Measurements from ENCODE around the gene DLGAP3. TPM values are rescaled to one million over a fixed set of nuclear protein-coding genes. Genes with fewer than 3 reads are reported as not detected.

DLGAP3 gene
- total RNA-seq, 1 experiment from 2014 or later: 0.06 TPM

- no peak for DNase-seq (ENCODE audit: low read depth)
Observed at GRCh38 chr1:34906222-34906621, 23.2 kb downstream of the DLGAP3 start.

DNA sequence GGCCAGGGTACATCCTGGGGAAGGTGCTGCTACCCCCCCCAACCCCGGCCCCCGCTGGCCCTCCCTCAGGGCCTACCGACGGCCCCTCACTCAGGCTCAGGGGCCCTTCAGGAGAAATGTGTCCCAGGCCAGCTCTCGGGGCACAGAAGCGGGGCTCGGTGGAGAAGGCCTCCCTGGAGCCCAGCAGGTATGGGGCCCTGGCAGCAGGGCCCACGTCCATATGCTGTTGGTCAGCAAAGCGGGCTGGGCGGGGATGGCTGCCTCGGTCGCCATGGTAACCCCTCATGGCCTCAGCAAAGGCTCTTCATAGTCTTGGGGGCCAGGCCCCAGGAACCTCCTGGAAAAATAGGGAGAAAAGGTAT lies 24.4 kb downstream of the DLGAP3 start:
- DNase-seq (ENCODE audit: low read depth): no peak

DNA sequence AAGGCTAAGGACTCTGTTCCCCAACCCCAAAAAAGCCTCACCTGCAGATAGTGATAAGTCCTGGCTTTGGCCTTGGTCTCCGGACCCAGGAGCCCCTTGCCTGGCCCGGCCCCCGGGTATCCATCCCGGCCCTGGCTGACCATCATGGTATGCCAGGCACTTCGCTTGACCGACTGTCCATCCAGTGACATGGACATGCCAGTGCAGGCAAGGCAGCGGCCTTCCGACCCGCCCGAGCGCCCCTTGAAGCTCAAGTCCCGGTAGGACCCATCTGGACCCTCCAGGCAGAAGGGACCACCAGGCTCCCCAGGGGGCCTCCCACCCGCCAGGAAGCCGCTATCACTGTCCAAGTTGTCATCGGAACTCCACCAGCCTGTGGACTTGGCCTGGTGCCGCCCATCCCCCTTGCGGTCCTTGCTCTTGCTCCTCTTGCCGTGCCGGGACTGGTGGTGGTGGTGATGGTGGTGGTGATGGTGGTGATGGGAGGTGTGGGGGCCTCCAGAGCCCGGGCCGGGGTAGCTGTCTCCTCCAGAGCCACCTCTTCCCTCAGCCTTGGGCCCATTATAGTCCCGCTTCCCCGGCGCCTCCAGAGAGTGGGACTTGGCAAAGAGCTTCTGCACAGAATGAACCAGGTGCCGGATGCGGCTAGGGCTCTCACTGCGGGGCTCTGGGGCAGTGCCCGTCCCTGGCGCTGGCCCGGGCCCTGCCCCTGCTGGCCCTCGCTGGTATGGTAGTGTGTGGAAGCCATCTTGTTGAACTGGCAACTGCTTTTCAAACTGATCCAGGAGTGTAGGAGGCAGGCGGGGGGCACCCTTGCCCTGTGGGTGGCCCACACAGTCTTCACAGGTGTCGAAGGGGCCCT lies 25.0 kb downstream of the DLGAP3 start:
- DNase-seq (ENCODE audit: low read depth): no peak

DNA sequence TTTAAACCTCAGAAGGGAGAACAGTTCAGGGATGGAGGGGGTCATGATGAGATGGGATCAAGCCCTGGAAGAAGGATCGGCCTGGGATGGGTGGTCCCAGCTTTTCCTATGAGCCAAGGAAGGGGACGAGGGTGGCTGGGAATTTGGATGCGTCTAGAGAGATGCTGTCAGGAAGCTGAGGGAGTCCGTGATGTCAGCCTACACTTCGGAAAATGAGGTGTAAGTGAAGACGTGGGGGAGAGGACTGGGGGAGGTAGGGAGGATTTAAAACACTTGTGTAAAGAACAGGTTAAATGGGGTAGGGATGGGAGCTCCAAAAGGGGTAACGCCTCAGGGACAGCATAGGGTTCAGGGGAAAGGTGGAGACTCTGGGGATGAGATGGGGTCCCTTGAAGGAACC lies 27.5 kb downstream of the DLGAP3 start:
- DNase-seq (ENCODE audit: low read depth): no peak

DNA sequence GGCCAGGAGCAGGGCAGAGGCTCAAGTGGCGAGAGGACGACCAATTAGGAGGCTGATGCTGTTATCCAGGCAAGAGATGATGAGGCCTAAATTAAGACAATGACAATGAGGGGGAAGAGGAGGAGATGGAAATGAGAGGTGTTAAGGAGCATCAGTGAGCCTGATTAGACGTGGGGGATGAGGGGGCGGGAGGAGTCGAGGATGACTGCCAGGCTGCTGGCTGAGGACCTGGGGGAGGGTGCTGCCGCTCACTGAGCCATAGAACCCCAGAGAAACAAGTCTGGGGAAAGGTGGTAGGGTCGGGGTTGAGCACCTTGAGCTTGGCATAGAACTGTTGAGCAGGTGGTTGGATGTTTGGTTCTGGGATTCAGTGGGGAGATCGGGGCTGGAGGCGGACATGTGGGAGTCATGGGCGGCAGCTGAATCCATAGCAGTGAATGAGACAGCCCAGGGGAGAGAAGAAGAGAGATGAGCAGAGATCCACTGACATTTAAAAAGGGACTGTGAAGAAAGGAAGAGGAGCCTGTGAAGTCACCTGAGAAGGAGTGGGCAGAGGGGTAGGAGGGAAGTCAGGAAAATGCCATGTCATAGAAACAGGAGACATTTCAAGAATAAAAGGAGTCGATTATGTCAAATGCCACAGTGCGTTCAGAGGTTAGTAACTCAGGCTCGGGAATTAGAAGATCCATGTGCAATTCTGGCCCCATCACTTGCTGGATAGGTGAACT lies 28.5 kb downstream of the DLGAP3 start:
- DNase-seq (ENCODE audit: low read depth): no peak

GRCh38 chr1:34899906-34900305 lies 29.5 kb downstream of the DLGAP3 start:
- no peak for DNase-seq (ENCODE audit: low read depth)

DNA sequence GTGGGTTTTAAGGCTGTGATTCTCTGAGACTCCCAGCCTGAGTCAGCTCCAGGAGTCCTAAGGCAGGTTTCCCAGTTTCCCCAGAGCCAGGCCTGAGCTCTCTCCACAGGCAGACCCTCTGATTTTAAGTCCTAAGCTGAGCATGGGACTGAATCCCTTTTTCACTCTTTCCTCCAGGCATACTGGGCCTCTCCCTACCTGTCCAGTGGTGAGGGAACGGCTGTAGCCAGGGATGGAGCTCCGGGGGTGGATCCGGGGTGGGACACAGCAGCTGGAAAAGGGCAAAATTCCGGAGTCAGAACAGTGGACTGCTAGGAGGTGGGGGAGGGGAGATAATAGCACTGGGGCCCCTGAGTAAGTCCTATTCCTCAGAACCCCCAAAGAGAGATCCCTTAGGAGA lies 30.0 kb downstream of the DLGAP3 start:
- no peak for DNase-seq (ENCODE audit: low read depth)

DNA sequence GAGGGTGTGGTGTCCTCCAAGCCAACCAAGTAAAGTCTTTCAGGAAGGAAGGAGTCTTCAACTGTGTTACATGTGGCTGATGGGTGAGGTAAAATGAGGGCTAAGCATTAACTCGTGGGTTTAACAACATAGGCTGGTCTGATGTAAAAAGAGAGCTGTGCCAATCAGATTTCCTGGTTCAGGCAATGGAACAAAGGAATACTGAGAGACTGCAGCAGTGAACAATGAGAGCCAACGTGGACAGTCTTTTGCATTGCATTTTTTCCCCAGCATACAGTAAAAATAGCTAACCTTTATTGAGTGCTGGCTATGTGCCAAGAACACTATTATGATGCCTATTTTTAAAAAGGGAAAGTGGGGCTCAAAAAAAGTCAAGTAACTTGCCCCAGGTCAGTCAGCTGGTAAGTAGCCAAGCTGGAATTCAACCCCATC lies 31.1 kb downstream of the DLGAP3 start:
- DNase-seq (ENCODE audit: low read depth): no peak

DNA sequence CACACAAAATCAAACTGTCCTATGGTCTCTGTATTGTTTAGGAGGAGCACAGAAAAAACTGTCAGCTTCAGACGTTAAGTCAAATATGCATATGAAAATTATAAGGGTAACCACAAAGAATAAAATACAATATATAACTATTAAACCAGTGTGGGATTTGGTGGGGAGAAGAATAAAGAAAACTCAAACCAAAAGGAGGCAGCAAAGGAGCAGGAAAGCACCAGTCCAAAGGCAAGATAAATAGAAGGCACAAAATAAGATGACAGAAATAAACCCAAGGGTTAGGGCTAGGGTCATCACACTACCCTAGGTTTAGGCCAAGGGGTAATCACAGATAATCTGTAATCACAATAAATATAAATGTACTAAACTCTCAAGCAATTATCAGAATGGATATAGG lies 32.8 kb downstream of the DLGAP3 start:
- no peak for DNase-seq (ENCODE audit: low read depth)

- DNase-seq (ENCODE audit: low read depth): no peak
Observed at GRCh38 chr1:34889705-34890104, 39.7 kb downstream of the DLGAP3 start.

- DNase-seq (ENCODE audit: low read depth): no peak
Observed at GRCh38 chr1:34887593-34887992, 41.9 kb downstream of the DLGAP3 start.

DNA sequence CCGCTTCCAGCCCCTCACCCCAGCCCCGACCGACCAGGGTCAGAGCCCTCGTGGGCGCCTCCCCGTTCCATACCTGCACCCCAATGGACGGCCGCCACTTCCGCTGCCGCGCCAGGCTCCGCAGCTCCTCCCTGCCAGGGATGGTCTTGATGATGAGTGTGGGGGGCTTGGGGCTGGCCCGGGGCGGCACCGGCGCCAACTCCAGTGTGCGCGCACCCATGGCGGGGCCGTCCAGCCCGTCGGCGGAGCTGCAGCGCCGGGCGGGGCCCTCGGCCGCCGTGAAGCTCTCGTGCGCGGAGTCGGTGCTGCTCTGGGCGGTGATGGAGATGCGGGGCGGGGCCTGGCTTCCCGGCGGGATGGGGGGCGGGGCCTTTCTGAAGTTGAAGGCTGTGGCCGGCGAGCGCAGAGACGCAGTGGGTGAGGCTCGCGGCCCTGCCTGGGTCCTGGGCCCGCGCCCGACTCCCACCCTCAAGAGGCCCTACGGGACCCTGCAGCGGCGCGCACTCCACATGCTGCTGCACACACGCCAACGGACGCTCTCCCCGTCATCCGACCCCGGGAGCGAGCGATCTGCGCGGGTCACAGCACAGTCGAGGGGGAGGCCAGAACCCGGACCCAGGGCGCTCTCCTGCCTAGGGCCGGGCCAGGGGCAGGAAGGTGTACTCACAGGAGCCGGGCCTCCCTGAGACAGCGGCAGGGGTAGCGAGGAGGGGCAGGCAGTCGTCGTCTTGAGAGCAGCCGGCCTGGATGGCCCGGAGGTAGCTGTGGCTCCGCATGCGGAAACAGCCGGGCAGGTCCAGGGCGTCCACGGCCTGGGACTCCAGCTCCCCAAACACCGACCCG lies 43.8 kb downstream of the DLGAP3 start:
- no peak for DNase-seq (ENCODE audit: low read depth)

DNA sequence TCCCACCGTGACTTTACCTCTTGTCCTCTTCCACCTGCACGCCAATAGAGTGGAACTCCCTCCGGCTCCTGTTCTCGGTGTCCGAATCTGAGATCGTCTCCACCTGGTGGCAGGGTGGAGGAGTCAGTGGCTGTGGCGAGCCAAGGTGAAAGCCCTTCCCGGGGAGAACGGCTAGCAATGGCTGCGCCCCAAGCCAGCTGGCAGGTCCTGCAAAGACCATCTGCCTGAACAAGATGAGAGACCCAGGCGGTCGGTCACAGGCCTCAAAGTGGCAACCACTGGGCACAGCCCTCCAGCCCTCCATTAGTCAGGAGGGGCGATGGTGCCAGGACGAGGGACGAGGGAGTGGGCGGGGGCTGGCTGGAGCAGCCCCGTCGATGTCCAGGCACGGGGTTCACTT lies 44.5 kb downstream of the DLGAP3 start:
- DNase-seq (ENCODE audit: low read depth): no peak

DNA sequence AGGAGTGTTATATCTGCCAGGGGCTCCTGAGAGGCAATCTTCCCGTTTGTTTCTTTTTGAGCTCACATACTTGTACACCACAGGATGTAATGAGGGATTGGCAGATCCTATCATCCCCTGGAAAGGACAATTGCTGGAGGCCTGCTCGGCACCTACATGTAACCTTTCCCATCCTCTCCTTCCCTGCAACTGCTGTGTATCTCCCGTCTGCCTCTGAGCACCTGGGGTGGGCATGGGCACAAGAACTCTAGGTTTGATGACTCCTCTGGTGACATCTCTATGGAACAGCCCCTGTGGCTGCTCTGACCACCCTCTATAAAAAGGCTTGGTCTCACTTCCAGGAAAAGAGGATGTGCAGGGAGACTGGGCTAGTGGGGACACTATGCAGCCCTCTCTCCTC lies 44.9 kb downstream of the DLGAP3 start:
- DNase-seq (ENCODE audit: low read depth): no peak

GRCh38 chr1:34879230-34879629 lies 50.2 kb downstream of the DLGAP3 start:
- DNase-seq (ENCODE audit: low read depth): no peak

- DNase-seq (ENCODE audit: low read depth): no peak
Observed at GRCh38 chr1:34876406-34876805, 53.0 kb downstream of the DLGAP3 start.

DNA sequence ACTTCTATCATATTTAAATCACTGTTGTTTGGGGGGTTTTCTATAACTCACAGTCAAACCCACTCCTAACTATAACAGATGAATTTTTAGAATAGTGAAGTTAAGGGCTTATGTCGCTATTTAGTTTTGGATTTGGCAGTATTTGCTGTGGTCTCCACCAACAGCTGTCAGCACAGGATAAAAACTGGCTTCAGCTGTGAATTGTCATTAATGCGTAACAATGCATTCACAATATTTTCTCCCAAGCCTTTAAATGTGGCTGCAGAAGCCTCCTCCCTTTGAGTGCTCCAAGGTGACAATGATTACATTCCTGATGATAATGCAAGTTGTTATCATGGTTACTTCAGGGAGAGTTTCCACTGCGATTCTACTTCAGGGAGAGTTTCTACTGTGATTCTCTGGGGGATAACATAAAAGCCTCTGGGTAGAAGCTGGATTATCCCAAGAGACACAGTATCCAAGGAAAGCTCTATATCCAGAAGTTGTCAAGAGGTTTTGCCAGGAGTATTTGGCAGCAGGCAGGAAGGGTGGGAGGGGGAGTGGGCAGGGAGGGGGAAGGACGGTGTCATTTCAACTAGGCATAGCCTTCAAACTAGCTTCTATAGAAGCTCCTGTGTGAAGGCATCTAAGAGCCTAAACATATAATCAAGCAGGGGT lies 55.0 kb downstream of the DLGAP3 start:
- DNase-seq (ENCODE audit: low read depth): no peak

DNA sequence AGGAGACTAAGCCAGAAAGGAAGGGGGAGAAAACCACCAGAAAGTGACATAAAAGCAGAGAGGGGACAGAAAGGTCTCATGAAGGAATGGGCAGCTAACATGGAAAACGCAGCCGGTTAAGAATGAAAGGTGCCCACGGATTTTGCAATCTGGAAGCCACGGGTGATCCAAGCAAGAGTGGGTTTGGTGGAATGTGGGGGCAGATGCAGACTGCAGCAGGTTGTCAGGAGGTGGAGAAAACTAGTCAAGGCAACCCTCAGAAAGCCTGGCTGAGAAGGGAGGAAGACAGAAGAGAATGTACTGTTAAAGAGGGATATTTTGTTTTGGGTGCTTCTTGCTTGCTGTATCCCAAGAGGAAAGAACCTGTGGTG lies 57.3 kb downstream of the DLGAP3 start:
- DNase-seq (ENCODE audit: low read depth): no peak

GRCh38 chr1:34871443-34872132 lies 57.9 kb downstream of the DLGAP3 start:
- DNase-seq (ENCODE audit: low read depth): peak; percentile 13

DNA sequence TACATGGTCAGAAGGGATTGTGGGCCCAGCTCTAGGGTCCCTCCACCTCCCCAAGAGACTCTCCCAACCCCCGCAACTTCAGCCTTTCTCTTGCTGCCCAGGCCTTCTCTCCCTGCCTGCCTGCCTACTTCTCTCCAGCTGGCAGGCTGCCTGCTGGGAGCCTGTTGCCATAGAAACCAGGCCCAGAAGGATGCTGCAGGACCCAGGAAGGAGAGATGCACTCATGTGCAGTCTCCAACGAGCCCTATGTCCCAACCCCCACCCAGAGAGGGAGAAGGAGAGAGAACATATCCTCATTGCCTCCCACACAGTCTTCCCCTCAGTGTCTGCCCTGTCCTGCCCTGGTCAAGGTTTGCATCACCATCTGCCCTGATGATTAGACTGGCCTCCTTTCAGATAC lies 59.1 kb downstream of the DLGAP3 start:
- no peak for DNase-seq (ENCODE audit: low read depth)

- DNase-seq (ENCODE audit: low read depth): no peak
Observed at GRCh38 chr1:34869760-34870159, 59.7 kb downstream of the DLGAP3 start.

Data from LHCN-M2 (cell line).